Left ventricle myocardium inferior (tissue), 1 donor: Measurements from ENCODE around the gene SPACA4. TPM values are rescaled to one million over a fixed set of nuclear protein-coding genes. Genes with fewer than 3 reads are reported as not detected.
A peak's percentile ranks its signal among the peaks of the same experiment; 100 is the strongest.
"Not testable (repeated sequence)": the region's sequence is repeated elsewhere in the genome, so short reads cannot be mapped to it uniquely, and the experiment has no call there.

Experiments used
- DNase-seq: peaks from one replicate; pipeline ENCODE4 v3.0.0-alpha.2; 2020
- H3K27ac ChIP-seq: fragments of 200-600 bp; replicated peaks from 2 replicates; pipeline ENCODE4 v1.8.0; 2021
- H3K27me3 ChIP-seq: fragments of 200-600 bp; 2 replicates; pipeline ENCODE4 v1.8.0; 2021; ENCODE audit warnings: low read depth
- H3K36me3 ChIP-seq: fragments of 200-600 bp; 2 replicates; pipeline ENCODE4 v1.8.0; 2021
- H3K4me1 ChIP-seq: fragments of 200-600 bp; 2 replicates; pipeline ENCODE4 v1.8.0; 2021
- H3K4me3 ChIP-seq: fragments of 200-600 bp; 2 replicates; pipeline ENCODE4 v1.8.0; 2021; ENCODE audit warnings: mild to moderate bottlenecking, moderate library complexity
- H3K9me3 ChIP-seq: fragments of 200-600 bp; replicated peaks from 2 replicates; pipeline ENCODE4 v1.8.0; 2021
- CTCF ChIP-seq: fragments of 200-600 bp; IDR thresholded peaks from 2 replicates; pipeline ENCODE4 v1.8.0; 2021; ENCODE audit warnings: antibody characterized with exemption, mild to moderate bottlenecking, borderline replicate concordance
- intact Hi-C: fragments of 100-400 bp; cut with micrococcal nuclease; formaldehyde crosslinking; loops from one replicate; pipeline ENCODE4 v1.11.0; 2022
- total RNA-seq: library from RNA; stranded (reverse); fragmentation: NEBNext Ultra II Directional; extraction: Animal tissue kit (Norgen Biotek cat#: 25700); gene quantifications from one replicate; pipeline ENCODE4 v1.2.1, GENCODE V29; 2021
- donor health status: DM: no; HTN: yes; CAD: no; lungs with severe emphysema.

SPACA4 gene
- total RNA-seq, 1 donor from 2014 or later = not detected

- H3K4me1 ChIP-seq = peaks cover 5% of the 10 kb centered on the region
- H3K27ac ChIP-seq = no peak overlapping the region
- H3K4me3 ChIP-seq = no peak overlapping the region
- H3K27me3 ChIP-seq = no peaks in the 10 kb centered on the region
- DNase-seq = no peak
- H3K9me3 ChIP-seq = no peaks in the 10 kb centered on the region
- intact Hi-C loops = no loop called here
- no peaks in the 10 kb centered on the region for H3K36me3 ChIP-seq
- no peak for TF ChIP-seq CTCF
Observed at GRCh38 chr19:48575931-48576622, 30.5 kb upstream of the SPACA4 start.

GRCh38 chr19:48577908-48578307, 28.6 kb upstream of the SPACA4 start:
- H3K27ac ChIP-seq, H3K4me1 ChIP-seq, H3K27me3 ChIP-seq, H3K36me3 ChIP-seq, H3K4me3 ChIP-seq, H3K9me3 ChIP-seq, DNase-seq, intact Hi-C loops: not testable (repeated sequence)

- no peak for TF ChIP-seq CTCF
- no peaks in the 10 kb centered on the region for H3K36me3 ChIP-seq
- intact Hi-C loops = no loop called here
Observed at GRCh38 chr19:48578891-48579290, 27.7 kb upstream of the SPACA4 start.

GRCh38 chr19:48582168-48582567, 24.4 kb upstream of the SPACA4 start:
- Histone ChIP-seq H3K36me3 (no peaks in the 10 kb centered on the region), H3K4me3 (no peak overlapping the region), H3K9me3 (no peaks in the 10 kb centered on the region), H3K27ac (no peak overlapping the region), H3K4me1 (peaks cover 7% of the 10 kb centered on the region), H3K27me3 (no peaks in the 10 kb centered on the region)
- TF ChIP-seq CTCF = no peak
- intact Hi-C loops = loop anchor here (5.0 kb wide), 1 partner anchor 90 kb away; no protein-coding TSS in a partner anchor
- no peak for DNase-seq

More at GRCh38 chr19:48578891-48579290, 27.7 kb upstream of the SPACA4 start:
- peaks cover 9% of the 10 kb centered on the region for H3K4me1 ChIP-seq
- H3K27me3 ChIP-seq = no peaks in the 10 kb centered on the region
- H3K4me3 ChIP-seq = no peak overlapping the region
- no peaks in the 10 kb centered on the region for H3K9me3 ChIP-seq
- DNase-seq = no peak
- H3K27ac ChIP-seq = no peak overlapping the region

- no peak overlapping the region for H3K27ac ChIP-seq
- no peak for TF ChIP-seq CTCF
- H3K27me3 ChIP-seq = no peaks in the 10 kb centered on the region
- no peak overlapping the region for H3K4me3 ChIP-seq
- intact Hi-C loops = no loop called here
- peaks cover 18% of the 10 kb centered on the region for H3K4me1 ChIP-seq
- no peaks in the 10 kb centered on the region for H3K9me3 ChIP-seq
- DNase-seq = no peak
- no peaks in the 10 kb centered on the region for H3K36me3 ChIP-seq
Observed at GRCh38 chr19:48587387-48587786, 19.2 kb upstream of the SPACA4 start.

- Histone ChIP-seq H3K4me1 (peaks cover 14% of the 10 kb centered on the region), H3K9me3 (no peaks in the 10 kb centered on the region), H3K27me3 (no peaks in the 10 kb centered on the region), H3K27ac (peak overlapping the region; percentile 51), H3K4me3 (peak overlapping the region; percentile 64), H3K36me3 (no peaks in the 10 kb centered on the region)
- intact Hi-C loops = no loop called here
- peak; percentile 92 for DNase-seq
- peak; percentile 97 for TF ChIP-seq CTCF
Observed at GRCh38 chr19:48588670-48589401, 17.7 kb upstream of the SPACA4 start.
